ENCODE measurements around the gene EXOC2.
A peak's percentile ranks its signal among the peaks of the same experiment; 100 is the strongest.

Gene EXOC2

DNA sequence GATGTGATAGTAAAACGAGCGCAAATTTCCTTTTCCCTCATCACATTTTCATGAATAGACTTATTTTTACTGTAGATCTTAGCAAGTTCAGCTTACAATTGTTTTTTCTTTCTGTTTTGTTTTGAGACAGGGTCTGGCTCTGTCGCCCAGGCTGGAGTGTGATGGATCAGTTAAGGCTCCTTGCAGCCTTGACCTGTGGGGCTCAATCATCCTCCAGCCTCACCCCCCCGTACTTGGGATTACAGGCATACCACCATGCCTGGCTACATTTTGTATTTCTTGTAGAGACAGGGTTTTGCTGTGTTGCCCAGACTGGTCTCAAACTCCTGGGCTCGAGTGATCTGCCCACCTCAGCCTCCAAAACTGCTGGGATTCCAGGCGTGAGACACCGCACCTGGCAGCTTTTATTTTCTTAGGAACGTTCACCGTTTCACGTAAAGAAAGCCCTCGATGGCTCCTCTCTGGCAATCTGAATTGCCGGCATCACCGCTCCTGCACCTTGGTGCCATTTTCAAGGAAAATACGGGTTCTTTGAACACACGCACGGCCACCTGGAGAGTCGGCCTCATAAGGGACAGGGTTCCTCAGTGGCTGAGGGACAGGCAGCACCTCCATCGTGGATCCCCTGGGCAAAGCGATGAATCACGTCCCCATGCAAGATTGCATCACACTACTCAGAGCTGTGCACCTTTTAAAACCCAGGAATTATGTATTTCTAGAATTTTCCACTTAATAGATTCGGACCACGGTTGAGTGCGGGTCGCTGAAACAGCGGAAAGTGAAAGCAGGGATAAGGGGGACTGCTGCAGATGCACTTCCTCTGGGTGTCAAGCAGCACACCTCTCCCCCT is 222.7 kb downstream of the EXOC2 start:
- Histone ChIP-seq H3K27ac (ENCODE audit: low read depth, low read length, poor library complexity, severe bottlenecking) (no peak overlapping the region), H3K9me3 (ENCODE audit: low read length) (no peaks in the 10 kb centered on the region), H3K27me3 (ENCODE audit: insufficient read depth, low read length) (no peaks in the 10 kb centered on the region), H3F3A (ENCODE audit: insufficient read depth, low read length) (no peaks in the 10 kb centered on the region), H3K4me1 (ENCODE audit: insufficient read depth, low read length, severe bottlenecking) (peaks cover 35% of the 10 kb centered on the region), H3K4me3 (ENCODE audit: low read depth, low read length, poor library complexity, severe bottlenecking) (peak overlapping the region; percentile 35), H4K20me1 (ENCODE audit: insufficient read depth, low read length) (no peaks in the 10 kb centered on the region), H3K79me2 (ENCODE audit: insufficient read depth, low read length) (no peaks in the 10 kb centered on the region), H2AFZ (ENCODE audit: low read length) (no peak overlapping the region), H3K9ac (ENCODE audit: low read length) (no peak overlapping the region), H3K36me3 (ENCODE audit: insufficient read depth, low read length) (no peaks in the 10 kb centered on the region), H3K4me2 (ENCODE audit: low read length) (peak overlapping the region; percentile 57), H3K9me2 (ENCODE audit: low read depth, low read length) (no peaks in the 10 kb centered on the region)
- TF ChIP-seq, protein P1, sequence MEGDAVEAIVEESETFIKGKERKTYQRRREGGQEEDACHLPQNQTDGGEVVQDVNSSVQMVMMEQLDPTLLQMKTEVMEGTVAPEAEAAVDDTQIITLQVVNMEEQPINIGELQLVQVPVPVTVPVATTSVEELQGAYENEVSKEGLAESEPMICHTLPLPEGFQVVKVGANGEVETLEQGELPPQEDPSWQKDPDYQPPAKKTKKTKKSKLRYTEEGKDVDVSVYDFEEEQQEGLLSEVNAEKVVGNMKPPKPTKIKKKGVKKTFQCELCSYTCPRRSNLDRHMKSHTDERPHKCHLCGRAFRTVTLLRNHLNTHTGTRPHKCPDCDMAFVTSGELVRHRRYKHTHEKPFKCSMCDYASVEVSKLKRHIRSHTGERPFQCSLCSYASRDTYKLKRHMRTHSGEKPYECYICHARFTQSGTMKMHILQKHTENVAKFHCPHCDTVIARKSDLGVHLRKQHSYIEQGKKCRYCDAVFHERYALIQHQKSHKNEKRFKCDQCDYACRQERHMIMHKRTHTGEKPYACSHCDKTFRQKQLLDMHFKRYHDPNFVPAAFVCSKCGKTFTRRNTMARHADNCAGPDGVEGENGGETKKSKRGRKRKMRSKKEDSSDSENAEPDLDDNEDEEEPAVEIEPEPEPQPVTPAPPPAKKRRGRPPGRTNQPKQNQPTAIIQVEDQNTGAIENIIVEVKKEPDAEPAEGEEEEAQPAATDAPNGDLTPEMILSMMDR (IDR thresholded peaks at IDR 0.05; ENCODE audit: low read length), result no peak
- no peak for TF ChIP-seq EZH2 (IDR thresholded peaks at IDR 0.05; ENCODE audit: borderline replicate concordance, low read length)

DNA sequence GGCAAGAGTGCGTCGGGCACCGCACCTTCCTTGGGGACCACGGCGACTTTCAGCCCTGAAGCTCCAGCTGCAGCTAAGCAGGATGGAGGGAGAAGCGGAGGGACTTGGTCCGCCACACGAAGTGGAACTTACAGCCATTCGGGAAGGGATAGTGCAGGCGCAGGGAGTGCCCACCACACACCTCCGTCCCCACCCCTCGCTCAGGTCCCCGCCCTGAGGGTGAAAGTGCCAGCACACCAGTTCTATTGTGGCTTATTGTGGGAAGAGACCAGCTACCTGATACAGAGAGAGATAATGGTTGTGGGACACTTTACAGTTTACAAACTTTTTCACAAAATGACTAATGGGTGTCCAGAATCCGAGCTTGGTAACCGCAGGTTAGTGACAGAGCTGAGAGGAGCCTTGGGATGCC is 225.3 kb downstream of the EXOC2 start:
- Histone ChIP-seq H3K4me3 (ENCODE audit: low read depth, low read length, poor library complexity, severe bottlenecking) (no peak overlapping the region), H3K36me3 (ENCODE audit: insufficient read depth, low read length) (no peaks in the 10 kb centered on the region), H2AFZ (ENCODE audit: low read length) (no peak overlapping the region), H3F3A (ENCODE audit: insufficient read depth, low read length) (no peaks in the 10 kb centered on the region), H3K9ac (ENCODE audit: low read length) (no peak overlapping the region), H3K4me2 (ENCODE audit: low read length) (no peak overlapping the region), H3K27ac (ENCODE audit: low read depth, low read length, poor library complexity, severe bottlenecking) (no peak overlapping the region), H3K79me2 (ENCODE audit: insufficient read depth, low read length) (no peaks in the 10 kb centered on the region), H3K27me3 (ENCODE audit: insufficient read depth, low read length) (peaks cover 7% of the 10 kb centered on the region; the same call in 1 of the 2 replicates), H3K9me2 (ENCODE audit: low read depth, low read length) (no peaks in the 10 kb centered on the region), H4K20me1 (ENCODE audit: insufficient read depth, low read length) (no peaks in the 10 kb centered on the region), H3K9me3 (ENCODE audit: low read length) (no peaks in the 10 kb centered on the region), H3K4me1 (ENCODE audit: insufficient read depth, low read length, severe bottlenecking) (peaks cover 22% of the 10 kb centered on the region)
- no peak for TF ChIP-seq EZH2 (IDR thresholded peaks at IDR 0.05; ENCODE audit: borderline replicate concordance, low read length)

DNA sequence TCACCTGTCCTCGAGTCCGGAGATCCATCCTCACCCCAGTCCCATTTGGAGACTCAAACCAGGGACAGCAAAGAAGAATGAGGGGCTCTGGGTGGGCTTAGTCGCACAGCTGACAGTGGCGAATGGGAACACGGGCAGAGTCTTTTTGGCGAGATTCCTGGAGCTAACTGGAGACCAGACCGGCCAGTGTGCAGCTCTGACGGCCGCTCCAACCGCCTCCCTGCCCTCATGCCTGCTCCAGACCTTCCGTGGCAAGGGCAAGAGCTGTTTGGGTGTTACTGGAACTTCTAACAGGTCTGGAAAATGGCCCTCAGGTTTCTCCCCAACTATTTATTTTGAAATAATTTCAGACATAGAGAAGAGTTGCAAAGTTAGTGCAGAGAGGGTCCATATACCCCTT is 225.8 kb downstream of the EXOC2 start:
- H4K20me1 ChIP-seq (ENCODE audit: insufficient read depth, low read length), result no peaks in the 10 kb centered on the region
- H3K27me3 ChIP-seq (ENCODE audit: insufficient read depth, low read length), result peaks cover 7% of the 10 kb centered on the region; the same call in 1 of the 2 replicates
- H3K4me1 ChIP-seq (ENCODE audit: insufficient read depth, low read length, severe bottlenecking), result peaks cover 22% of the 10 kb centered on the region
- no peaks in the 10 kb centered on the region for H3K9me2 ChIP-seq (ENCODE audit: low read depth, low read length)
- H3K4me2 ChIP-seq (ENCODE audit: low read length), result no peak overlapping the region
- no peaks in the 10 kb centered on the region for H3F3A ChIP-seq (ENCODE audit: insufficient read depth, low read length)
- TF ChIP-seq, protein P1 (IDR thresholded peaks at IDR 0.05; ENCODE audit: low read length), result no peak
- no peak for TF ChIP-seq EZH2 (IDR thresholded peaks at IDR 0.05; ENCODE audit: borderline replicate concordance, low read length)
- H2AFZ ChIP-seq (ENCODE audit: low read length), result no peak overlapping the region
- no peaks in the 10 kb centered on the region for H3K9me3 ChIP-seq (ENCODE audit: low read length)
- H3K79me2 ChIP-seq (ENCODE audit: insufficient read depth, low read length), result no peaks in the 10 kb centered on the region
- no peaks in the 10 kb centered on the region for H3K36me3 ChIP-seq (ENCODE audit: insufficient read depth, low read length)
- no peak overlapping the region for H3K4me3 ChIP-seq (ENCODE audit: low read depth, low read length, poor library complexity, severe bottlenecking)
- H3K9ac ChIP-seq (ENCODE audit: low read length), result no peak overlapping the region
- no peak overlapping the region for H3K27ac ChIP-seq (ENCODE audit: low read depth, low read length, poor library complexity, severe bottlenecking)

Data from OCI-LY1 (cell line).